HG03045 (cell line): ENCODE measurements around the gene SLC25A34.

Experiments
- ATAC-seq: cut with Tn5 transposase; IDR thresholded peaks from one replicate; pipeline ENCODE4 v1.9.1; 2021; ENCODE audit warnings: mild to moderate bottlenecking, moderate library complexity; ENCODE audit not compliant: unreplicated experiment

Gene SLC25A34

DNA sequence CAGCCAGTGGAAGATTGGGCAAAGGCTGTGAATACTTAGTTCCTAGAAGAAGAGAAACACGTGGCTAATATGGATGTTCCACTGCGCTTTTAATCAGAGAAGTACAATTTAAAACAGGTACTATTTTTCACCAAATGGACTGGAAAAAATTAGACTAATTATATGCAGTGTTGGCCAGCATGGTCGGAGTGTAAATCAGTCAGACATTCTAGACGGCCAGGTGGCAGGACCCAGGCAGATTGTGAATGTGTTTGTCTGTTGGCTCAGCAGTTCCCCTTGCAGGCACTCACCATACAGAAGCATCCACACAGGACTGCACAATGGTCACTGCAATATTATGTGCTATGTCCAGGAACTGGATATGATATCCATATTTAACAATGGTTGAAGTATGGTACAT lies 23.9 kb upstream of the SLC25A34 start:
- ATAC-seq, result no peak

DNA sequence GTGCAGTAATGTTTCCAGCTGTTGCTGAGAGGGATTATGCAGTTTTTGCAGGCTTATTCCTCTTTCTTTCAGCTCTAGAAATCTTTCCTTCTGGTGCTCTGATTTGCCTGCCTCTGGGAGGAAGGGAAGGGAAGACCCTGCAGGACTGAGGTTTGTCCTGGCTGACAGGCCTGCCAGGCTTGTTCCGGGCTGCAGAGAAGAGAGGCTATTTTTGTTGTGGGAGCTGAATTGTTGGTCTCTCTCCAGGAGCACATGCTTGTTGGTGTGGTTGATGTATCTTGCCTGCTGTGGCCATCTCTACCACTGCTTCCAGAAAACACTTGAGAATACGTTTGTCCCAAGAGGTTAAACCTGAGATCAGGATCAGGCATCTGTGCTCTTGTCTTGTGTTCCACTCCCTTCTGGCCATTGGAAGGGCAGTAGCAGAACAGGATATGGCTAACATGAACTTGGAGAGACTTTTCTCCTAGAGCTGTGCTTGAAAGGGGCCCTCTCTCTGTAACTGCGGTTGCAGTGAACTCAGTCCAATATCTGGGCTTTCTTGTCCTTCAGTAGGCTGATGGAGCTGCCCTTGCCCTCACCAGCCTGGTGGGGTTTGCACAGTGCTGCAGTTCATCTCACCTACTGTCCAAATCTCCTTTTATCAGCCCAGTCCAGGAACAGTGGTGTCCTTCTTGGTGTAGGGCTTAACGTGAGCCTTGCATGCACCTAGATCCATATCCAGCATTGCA lies 21.5 kb upstream of the SLC25A34 start:
- no peak for ATAC-seq

DNA sequence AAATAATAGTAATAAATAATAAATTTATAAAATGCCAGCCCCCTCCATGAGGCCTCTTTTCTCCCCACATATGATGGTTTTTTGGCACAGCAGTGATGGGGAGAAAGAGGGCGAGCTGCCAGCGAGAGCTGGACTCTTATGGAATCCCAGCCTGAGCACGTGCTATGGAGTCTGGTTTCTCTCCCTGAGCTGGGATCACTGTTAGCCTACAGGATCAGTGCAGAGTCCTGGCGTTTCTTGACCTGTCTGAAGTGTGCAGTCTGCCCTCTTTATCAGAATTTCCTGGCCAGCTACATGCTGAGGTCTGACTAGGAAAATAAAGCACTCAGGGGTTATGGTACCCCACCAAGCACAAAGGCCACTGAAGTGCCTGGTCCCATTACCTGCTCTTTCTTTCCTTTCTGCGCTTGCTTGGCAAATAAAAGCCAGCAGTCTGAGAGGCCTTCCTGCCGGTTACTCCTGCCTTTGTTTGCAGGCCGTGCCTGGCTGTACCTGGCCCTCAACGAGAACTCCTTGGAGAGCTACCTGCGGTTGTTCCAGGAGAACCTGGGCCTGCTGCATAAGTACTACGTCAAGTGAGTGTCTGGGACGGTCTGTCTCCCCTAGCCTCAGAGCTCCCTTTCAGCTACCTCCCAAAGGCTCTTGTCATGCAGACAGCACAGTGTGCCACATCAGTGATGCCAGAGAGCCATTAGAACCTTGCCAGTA lies 18.5 kb upstream of the SLC25A34 start:
- ATAC-seq, result no peak

DNA sequence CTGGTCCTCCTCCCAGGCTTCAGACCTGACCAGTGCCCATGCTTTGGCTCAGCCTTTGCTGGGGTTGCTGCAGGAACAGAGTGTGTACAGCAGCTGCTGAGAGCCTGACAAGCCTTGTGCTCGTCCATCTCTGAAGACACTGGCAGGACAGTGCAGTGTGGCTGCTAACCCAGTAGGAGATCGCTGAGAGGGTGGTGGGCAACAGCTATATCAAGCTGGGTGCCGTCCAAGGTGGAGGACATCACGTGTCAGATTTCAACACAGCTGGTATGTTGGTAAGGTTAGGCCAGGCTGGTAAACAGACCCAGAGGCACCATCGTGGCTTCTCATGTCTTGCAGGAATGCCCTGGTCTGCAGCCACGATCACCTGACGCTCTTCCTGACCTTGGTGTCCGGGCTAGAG lies 17.9 kb upstream of the SLC25A34 start:
- ATAC-seq, result no peak

DNA sequence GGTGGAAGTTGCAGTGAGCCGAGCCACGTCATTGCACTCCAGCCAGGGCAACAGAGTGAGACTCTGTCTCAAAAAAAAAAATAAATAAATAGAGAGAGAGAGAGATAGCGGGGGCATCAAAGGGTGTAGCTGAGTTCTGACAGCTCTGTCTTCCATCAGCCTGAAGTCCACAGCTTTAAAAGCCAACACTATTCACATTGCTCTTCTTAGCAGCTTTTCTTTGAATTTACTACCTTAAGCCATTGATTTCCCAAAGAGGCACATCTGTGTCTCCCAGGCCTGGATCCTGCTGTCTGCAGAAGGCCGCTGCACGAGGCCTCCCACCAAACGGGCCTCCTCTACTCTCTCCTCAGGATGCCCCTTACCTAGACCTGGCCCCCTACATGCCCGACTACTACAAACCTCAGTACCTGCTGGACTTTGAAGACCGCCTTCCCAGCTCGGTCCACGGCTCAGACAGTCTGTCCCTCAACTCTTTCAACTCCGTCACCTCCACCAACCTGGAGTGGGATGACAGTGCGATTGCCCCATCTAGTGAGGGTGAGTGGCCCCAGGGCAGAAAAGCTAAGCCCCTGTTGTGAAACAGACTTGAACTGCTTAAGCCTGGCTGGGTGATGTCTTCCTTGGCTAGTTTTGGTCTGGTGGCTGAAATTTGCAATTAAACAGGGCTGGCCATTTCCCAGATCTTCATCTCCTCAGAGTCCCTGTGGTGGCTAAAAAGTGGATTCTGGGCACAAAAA lies 16.5 kb upstream of the SLC25A34 start:
- ATAC-seq, result no peak

DNA sequence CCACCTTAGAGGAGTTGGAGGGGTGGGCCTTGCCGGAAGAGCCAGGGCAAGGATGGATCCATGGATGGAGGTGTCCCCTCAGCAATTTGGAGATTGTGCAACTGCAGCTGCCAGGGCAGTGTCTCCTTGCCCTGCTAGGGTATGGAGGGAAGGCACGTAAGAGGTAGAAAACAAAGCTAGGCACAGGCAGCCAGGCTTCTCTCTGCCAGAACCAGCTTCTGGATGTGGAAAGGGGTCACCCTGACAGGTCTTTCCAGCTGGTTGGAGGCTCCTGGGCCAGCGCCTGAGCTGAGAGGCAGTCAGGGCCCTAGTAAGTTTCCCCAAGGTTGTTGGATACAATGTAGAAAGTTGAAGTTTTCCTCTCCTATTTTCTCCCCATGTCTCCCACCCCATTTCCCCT lies 15.2 kb upstream of the SLC25A34 start:
- no peak for ATAC-seq

DNA sequence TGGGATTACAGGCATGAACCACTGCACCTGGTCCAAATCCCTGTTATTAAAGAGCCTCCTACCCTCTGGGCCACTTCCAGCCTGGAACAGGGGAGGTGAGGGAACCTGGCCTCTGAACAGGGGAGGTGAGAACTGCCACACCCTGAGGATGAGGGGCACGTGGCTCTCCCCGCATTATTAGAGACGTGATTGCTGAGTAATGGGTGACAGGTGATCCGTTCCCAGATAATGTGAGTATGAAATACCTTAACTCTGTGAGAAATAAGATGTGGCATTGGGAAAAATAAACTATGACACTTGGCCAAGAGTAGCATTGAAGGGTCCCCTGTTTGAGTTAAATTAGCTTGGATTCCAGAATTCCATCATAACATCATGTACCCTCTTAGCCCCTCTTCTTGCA lies 13.6 kb upstream of the SLC25A34 start:
- ATAC-seq, result no peak

DNA sequence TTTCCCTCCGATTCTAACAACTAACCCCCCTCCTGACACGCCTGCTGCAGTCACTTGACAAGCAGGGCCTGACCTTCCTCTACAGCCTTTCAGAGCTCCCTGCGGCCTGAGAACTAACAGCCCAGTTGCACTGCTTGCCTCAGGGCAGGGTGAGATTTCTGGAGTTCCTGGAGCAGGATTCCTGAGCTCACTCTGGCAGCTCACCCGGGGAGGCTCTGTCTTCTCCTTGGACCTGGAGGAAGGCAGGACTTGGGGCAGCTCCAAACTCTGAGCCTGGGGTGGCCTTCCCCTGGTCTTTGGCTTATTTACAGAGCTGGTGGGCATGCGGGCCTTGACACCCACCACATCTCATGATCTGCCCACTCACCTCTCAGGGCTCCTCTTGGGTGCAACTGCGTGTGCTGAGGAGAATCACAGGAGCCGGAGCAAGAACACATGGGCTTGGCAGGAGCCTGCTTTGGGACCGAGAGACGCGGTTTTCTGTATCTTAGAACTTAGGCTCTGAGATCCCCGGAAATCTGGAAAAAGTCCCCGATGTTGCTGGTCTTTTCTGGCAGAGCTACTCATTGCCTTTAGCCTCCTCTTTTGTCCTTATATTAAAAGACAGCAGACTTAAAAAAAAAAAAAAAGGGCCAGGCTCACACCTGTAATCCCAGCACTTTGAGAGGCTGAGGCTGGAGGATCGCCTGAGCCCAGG lies 13.1 kb upstream of the SLC25A34 start:
- ATAC-seq, result no peak

DNA sequence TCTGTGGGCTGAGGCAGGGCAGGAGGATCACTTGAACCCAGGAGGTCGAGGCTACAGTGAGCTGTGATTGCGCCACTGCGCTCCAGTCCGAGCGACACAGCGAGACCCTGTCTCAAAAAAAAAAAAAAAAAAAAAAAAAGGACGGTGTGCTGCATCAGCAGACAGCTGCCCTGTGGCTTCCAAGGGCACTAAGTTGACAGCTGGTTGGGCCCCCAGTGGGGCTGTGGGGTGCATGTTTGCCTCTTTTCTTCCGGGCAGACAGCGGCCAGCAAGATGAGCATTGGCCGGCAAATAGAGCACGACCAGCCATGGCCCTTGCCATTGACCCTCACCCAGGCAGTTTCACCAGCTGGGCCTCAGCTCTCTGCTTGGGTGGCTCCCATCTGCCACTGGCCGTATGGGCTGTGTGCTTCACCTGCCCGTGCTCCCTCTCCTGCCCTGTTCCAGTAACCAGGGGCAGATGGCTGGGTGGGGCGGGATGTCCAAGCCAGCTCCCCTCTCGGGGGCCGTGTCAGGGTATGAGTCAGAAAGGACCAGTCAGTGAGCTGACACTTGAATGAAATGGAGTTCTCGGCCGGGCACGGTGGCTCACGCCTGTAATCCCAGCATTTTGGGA lies 12.3 kb upstream of the SLC25A34 start:
- ATAC-seq, result no peak

DNA sequence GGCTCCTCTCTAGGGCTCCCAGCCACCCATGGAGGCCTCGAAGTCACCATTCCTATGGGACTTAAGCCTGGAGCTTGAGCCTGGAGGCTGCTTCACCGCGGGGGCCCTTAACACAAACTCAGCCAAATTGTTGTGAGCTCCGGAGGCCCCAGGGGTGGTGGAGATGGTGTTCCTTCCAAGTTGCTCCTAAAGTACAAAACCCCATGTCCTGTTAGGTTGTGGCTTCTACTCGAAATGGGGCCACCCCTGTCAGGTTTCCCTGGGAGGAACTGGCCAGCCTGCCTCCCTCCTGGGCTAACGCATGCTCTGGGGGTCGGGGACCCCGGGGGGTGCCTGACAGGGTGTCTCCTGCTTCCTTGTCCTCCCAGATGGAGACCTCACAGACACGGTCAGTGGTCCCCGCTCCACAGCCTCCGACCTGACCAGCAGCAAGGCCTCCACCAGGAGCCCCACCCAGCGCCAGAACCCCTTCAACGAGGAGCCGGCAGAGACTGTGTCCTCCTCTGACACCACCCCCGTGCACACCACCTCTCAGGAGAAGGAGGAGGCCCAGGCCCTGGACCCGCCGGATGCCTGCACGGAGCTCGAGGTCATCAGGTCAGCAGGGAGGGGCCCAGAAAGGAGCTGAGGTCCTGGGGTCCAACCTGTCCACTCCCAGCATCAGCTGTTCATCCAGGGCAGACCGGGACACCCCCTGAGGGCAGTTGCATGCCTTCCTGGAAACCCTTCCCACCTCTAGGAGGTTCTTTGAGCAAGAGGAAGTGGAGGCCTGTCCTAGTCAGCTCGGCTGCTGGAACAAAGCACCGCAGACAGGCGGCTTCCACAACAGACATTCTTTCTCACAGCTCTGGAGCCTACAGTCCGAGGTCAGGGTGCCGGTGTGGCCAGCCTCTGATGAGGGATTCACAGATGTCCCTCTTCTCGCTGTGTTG lies 10.8 kb upstream of the SLC25A34 start:
- ATAC-seq, result no peak

DNA sequence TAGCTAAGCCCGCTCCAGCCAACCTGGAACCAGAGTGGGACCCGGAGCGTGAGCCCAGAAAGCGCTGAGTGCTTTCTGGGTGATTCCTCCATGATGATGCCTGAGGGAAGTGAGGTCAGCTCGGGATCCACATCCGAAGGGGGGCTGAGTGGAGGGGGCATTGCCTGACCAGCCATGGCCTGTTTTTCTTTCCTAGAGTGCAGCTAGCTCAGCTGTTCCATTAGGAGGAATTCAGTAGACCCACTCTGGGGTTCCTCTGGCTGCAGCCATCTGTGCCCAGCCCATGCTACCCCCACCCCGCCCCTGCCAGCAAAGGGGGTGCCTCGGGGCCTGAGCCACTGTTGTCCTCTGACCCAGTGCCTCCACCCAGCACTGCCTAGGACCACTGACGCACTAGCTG lies 9.6 kb upstream of the SLC25A34 start:
- no peak for ATAC-seq

DNA sequence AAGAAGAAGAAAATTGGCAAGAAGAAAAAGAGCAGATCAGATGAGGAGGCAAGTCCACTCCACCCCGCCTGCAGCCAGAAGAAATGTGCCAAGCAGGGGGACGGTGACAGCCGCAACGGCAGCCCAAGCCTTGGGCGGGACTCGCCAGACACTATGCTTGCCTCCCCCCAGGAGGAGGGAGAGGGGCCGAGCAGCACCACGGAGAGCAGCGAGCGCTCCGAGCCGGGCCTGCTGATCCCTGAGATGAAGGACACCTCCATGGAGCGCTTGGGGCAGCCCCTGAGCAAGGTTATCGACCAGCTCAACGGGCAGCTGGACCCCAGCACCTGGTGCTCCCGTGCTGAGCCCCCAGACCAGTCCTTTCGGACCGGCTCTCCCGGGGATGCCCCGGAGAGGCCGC lies 9.0 kb upstream of the SLC25A34 start:
- no peak for ATAC-seq

DNA sequence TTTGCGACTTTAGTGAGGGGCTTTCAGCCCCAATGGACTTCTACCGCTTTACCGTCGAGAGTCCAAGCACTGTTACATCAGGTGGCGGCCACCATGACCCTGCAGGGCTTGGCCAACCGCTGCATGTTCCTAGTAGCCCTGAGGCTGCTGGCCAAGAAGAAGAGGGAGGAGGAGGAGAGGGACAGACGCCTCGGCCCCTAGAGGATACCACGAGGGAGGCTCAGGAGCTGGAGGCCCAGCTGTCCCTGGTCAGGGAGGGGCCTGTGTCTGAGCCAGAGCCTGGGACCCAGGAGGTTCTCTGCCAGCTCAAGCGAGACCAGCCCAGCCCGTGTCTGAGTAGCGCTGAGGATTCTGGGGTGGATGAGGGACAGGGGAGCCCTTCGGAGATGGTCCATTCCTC lies 8.6 kb upstream of the SLC25A34 start:
- ATAC-seq, result no peak

DNA sequence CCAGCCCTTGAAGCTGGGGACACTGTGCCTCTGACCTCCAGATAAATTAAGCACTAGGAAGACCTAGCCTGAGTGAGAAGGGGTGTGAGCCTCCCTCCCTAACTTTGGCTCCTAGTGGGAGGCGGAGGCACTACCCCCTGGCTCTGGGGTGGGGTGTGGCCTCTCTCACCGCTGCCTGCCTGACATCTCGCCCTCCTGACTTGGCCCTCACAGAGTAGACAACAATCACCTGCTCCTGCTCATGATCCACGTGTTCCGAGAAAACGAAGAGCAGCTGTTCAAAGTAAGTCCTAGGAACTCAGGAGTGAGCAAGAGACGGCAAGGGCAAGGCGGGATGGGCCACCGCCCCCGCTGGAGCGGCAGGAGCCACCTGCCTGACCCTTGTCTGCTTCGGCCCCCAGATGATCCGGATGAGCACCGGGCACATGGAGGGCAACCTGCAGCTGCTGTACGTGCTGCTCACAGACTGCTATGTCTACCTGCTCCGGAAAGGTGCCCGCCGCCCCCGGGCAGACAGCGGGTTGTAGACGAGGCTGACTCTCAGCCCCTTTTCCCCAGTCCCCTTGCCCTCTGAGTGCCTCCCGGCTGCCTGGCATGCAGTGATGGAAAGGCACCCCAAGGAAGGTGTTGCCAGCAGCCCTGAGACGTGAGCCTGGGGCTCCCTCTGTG lies 8.1 kb upstream of the SLC25A34 start:
- no peak for ATAC-seq

DNA sequence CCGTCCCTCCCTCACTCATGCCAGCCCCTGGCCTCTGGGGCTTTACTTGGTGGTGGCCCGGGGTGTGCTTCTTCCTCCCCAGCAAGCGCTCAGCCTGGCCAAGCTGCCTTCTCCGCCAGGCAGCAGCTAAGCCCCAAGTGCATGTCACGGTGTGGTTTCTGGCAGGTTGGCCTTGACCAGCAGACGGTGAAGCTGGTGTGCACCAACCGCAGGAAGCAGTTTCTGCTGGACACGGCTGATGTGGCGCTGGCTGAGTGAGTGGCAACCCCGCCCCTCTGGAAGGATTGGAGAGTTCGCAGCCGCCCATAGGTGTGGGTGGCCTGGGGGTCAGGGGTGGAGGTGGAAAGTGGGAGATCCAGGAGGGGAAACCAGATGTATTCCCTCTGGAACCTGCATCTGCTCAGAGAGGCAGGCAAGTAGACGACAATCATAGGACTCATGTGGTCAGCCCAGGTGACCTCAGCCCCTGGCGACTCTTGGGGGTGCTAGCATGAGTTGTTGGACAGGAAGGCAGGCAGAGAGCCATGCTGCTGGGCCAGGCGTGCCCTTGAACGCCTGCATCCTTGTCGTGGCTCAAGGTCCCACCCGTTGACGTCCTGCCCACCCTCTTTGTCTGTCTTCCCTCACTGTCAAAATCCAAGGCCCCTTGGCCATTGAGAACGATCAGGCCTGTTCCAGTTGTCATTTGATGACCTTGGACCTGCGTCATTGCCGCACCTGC lies 7.0 kb upstream of the SLC25A34 start:
- no peak for ATAC-seq

DNA sequence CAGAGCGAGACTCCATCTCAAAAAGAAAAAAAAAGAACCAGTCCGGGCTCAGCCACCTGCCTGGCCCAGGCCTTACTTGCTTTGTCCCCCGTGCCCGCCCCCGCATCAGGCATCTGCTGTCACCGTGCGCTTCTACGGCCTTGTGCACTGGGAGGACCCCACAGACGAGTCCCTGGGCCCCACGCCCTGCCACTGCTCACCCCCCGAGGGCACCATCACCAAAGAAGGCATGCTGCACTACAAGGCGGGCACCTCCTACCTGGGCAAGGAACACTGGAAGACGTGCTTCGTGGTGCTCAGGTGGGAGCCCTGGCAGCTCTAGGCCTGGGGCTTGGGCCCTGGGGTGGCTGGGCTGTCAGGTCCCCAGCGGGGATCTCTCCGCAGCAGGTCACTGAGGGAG lies 5.6 kb upstream of the SLC25A34 start:
- no peak for ATAC-seq

DNA sequence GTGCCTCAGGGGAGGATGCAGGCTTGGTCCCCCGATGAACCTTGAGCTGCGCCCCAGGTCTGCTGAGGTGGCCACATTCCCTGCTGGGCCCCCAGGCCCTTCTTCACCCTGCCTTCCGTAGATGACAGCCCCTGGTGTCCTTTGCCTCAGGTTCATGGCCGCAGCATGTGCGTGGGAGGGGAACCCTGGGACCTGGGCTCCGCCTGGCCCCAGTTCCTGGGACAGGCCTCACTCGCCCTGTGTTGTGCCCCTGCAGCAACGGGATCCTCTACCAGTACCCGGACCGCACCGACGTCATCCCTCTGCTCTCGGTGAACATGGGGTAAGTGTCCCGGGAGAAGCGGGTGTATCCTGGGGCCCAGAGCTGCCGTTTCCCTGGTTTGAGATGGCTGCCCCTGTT lies 5.1 kb upstream of the SLC25A34 start:
- ATAC-seq, result no peak

DNA sequence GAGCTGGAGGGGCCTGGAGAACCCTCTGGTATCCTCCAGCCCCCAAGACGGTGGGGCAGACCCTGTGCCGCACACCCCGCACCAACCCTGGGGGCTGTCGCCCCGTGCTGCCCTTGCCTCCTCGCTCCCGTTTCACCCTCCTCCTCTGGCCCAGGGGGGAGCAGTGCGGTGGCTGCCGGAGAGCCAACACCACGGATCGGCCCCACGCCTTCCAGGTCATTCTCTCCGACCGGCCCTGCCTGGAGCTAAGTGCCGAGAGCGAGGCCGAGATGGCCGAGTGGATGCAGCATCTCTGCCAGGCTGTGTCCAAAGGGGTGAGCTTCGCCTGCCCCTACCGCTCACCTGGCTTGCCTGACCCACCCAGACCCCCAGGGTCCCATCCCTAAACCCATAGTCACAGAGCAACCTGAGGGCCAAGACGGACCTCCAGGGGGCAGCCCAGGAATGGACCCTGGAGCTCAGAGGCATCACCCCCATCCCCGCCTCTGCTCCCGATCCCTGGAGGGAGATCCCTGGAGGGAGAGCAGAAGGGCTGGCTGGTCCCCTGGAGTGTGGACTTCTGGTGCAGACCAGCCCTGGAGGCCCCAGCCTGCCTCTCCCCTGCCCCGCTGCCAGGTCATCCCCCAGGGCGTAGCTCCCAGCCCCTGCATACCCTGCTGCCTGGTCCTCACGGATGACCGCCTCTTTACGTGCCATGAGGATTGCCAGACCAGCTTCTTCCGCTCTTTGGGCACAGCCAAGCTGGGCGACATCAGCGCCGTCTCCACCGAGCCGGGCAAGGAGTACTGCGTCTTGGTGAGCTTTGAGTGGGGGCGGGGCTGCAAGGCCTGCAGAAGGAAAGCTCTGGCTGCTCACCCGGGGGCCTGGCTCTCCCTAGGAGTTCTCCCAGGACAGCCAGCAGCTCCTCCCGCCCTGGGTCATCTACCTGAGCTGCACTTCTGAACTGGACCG lies 4.0 kb upstream of the SLC25A34 start:
- no peak for ATAC-seq
